GM12864 (cell line): ENCODE results near the gene TAS1R1.

Experiments used
- DNase-seq: peaks from one replicate; pipeline ENCODE4 v3.0.0-alpha.2; 2011; ENCODE audit warnings: low read depth
- H3K4me3 ChIP-seq: 2 replicates; pipeline ENCODE4 v1.5.1; 2011; ENCODE audit warnings: mild to moderate bottlenecking, low read depth, low read length, control low read depth
- CTCF ChIP-seq: IDR thresholded peaks from 2 replicates; pipeline ENCODE4 v1.5.1; 2011; ENCODE audit warnings: low read depth, mild to moderate bottlenecking, moderate library complexity, low read length, control low read depth, inconsistent platforms; ENCODE audit errors: missing control alignments

TAS1R1 gene

GRCh38 chr1:6521536-6521935 is 33.6 kb upstream of the TAS1R1 start:
- no peak overlapping the region for H3K4me3 ChIP-seq
- DNase-seq, result no peak
- TF ChIP-seq CTCF, result no peak

GRCh38 chr1:6523566-6523965 is 31.5 kb upstream of the TAS1R1 start:
- H3K4me3 ChIP-seq, result no peak overlapping the region
- peak; percentile 54 for TF ChIP-seq CTCF
- DNase-seq, result no peak

GRCh38 chr1:6526316-6526715 is 28.8 kb upstream of the TAS1R1 start:
- no peak for TF ChIP-seq CTCF
- no peak overlapping the region for H3K4me3 ChIP-seq
- DNase-seq, result no peak

GRCh38 chr1:6528492-6528891 is 26.6 kb upstream of the TAS1R1 start:
- TF ChIP-seq CTCF, result no peak
- no peak for DNase-seq
- no peak overlapping the region for H3K4me3 ChIP-seq

GRCh38 chr1:6530504-6531160 is 24.5 kb upstream of the TAS1R1 start:
- TF ChIP-seq CTCF, result no peak
- H3K4me3 ChIP-seq, result no peak overlapping the region
- no peak for DNase-seq

GRCh38 chr1:6531996-6532395 is 23.1 kb upstream of the TAS1R1 start:
- DNase-seq, result no peak
- no peak for TF ChIP-seq CTCF
- H3K4me3 ChIP-seq, result no peak overlapping the region

- no peak for DNase-seq
- no peak overlapping the region for H3K4me3 ChIP-seq
- no peak for TF ChIP-seq CTCF
These were observed 20.8 kb upstream of the TAS1R1 start for GRCh38 chr1:6534248-6534822.
